ENCODE results near the gene RAB26. TPM values are rescaled to one million over a fixed set of nuclear protein-coding genes. Genes with fewer than 3 reads are reported as not detected.
"Not testable (repeated sequence)": the region's sequence is repeated elsewhere in the genome, so short reads cannot be mapped to it uniquely, and the experiment has no call there.

The RAB26 gene
- total RNA-seq, 2 donors from 2014 or later = 18.2 to 24.5 TPM

GRCh38 chr16:2121325-2121724 lies 27.1 kb upstream of the RAB26 start:
- H3K9ac ChIP-seq (ENCODE audit: low read depth in 2 of 2, low read length in 2 of 2); H3K27ac ChIP-seq; H3K4me3 ChIP-seq; H3K4me1 ChIP-seq; intact Hi-C loops (cut with DNase I); H3K36me3 ChIP-seq; H3K27me3 ChIP-seq; H3K9me3 ChIP-seq; DNase-seq: not testable (repeated sequence)

- H3K9ac ChIP-seq (ENCODE audit: low read depth in 2 of 2, low read length in 2 of 2) = no peak overlapping the region
- H3K27me3 ChIP-seq = no peaks in the 10 kb centered on the region
- H3K4me3 ChIP-seq = no peak overlapping the region
- H3K9me3 ChIP-seq = no peaks in the 10 kb centered on the region
- DNase-seq = no peak
- H3K4me1 ChIP-seq = peaks cover 6% of the 10 kb centered on the region
- no peak overlapping the region for H3K27ac ChIP-seq
- intact Hi-C loops (cut with DNase I) = no loop called here
- no peaks in the 10 kb centered on the region for H3K36me3 ChIP-seq
- no peak for TF ChIP-seq CTCF (IDR thresholded peaks at IDR 0.05)
Measured at GRCh38 chr16:2121853-2122252, 26.6 kb upstream of the RAB26 start.

- H3K27ac ChIP-seq = no peak overlapping the region
- no peaks in the 10 kb centered on the region for H3K36me3 ChIP-seq
- peak overlapping the region in 1 of 2 donors; percentile 66 for H3K9ac ChIP-seq (ENCODE audit: low read depth in 2 of 2, low read length in 2 of 2)
- no peak overlapping the region for H3K4me3 ChIP-seq
- H3K4me1 ChIP-seq = peaks cover 6% of the 10 kb centered on the region
- no peak for DNase-seq
- intact Hi-C loops (cut with DNase I) = no loop called here
- no peak for TF ChIP-seq CTCF (IDR thresholded peaks at IDR 0.05)
- H3K9me3 ChIP-seq = no peaks in the 10 kb centered on the region
- H3K27me3 ChIP-seq = no peaks in the 10 kb centered on the region
Measured at GRCh38 chr16:2122429-2122828, 26.0 kb upstream of the RAB26 start.

GRCh38 chr16:2122934-2123683 lies 25.3 kb upstream of the RAB26 start:
- H3K27me3 ChIP-seq; H3K36me3 ChIP-seq; DNase-seq; H3K4me1 ChIP-seq; H3K9me3 ChIP-seq; intact Hi-C loops (cut with DNase I); H3K4me3 ChIP-seq; H3K9ac ChIP-seq (ENCODE audit: low read depth in 2 of 2, low read length in 2 of 2); H3K27ac ChIP-seq: not testable (repeated sequence)

- H3K4me3 ChIP-seq; H3K9me3 ChIP-seq; H3K27me3 ChIP-seq; DNase-seq; H3K9ac ChIP-seq (ENCODE audit: low read depth in 2 of 2, low read length in 2 of 2); intact Hi-C loops (cut with DNase I); H3K4me1 ChIP-seq; H3K36me3 ChIP-seq: not testable (repeated sequence)
- peak overlapping the region; percentile 81 for H3K27ac ChIP-seq
Measured at GRCh38 chr16:2123706-2124376, 24.6 kb upstream of the RAB26 start.

- intact Hi-C loops (cut with DNase I); H3K9me3 ChIP-seq; DNase-seq; H3K36me3 ChIP-seq; H3K4me1 ChIP-seq; H3K27me3 ChIP-seq: not testable (repeated sequence)
- H3K4me3 ChIP-seq = peak overlapping the region; percentile 11
- H3K27ac ChIP-seq = peak overlapping the region; percentile 81
- H3K9ac ChIP-seq (ENCODE audit: low read depth in 2 of 2, low read length in 2 of 2) = peak overlapping the region in 1 of 2 donors; percentile 43
Measured at GRCh38 chr16:2124377-2124693, 24.1 kb upstream of the RAB26 start.

GRCh38 chr16:2124694-2125444 lies 23.6 kb upstream of the RAB26 start:
- H3K9me3 ChIP-seq; H3K4me1 ChIP-seq; H3K36me3 ChIP-seq; H3K27me3 ChIP-seq; intact Hi-C loops (cut with DNase I): not testable (repeated sequence)
- peak overlapping the region; percentile 34 to 63 for H3K9ac ChIP-seq (ENCODE audit: low read depth in 2 of 2, low read length in 2 of 2)
- H3K27ac ChIP-seq = peak overlapping the region; percentile 81
- peak overlapping the region; percentile 11 for H3K4me3 ChIP-seq
- peak; percentile 47 for DNase-seq

- H3K27me3 ChIP-seq; H3K4me3 ChIP-seq; intact Hi-C loops (cut with DNase I); H3K4me1 ChIP-seq; DNase-seq; H3K9me3 ChIP-seq; H3K36me3 ChIP-seq: not testable (repeated sequence)
- peak overlapping the region; percentile 81 for H3K27ac ChIP-seq
- H3K9ac ChIP-seq (ENCODE audit: low read depth in 2 of 2, low read length in 2 of 2) = peak overlapping the region; percentile 34 to 63
Measured at GRCh38 chr16:2125609-2126008, 22.8 kb upstream of the RAB26 start.

- H3K9me3 ChIP-seq; H3K4me3 ChIP-seq; H3K4me1 ChIP-seq; intact Hi-C loops (cut with DNase I); H3K27me3 ChIP-seq; DNase-seq; H3K36me3 ChIP-seq: not testable (repeated sequence)
- Histone ChIP-seq H3K27ac (peak overlapping the region; percentile 57), H3K9ac (ENCODE audit: low read depth in 2 of 2, low read length in 2 of 2) (peak overlapping the region in 1 of 2 donors; percentile 63)
Measured at GRCh38 chr16:2126161-2126743, 22.2 kb upstream of the RAB26 start.

- H3K9me3 ChIP-seq; DNase-seq; H3K27me3 ChIP-seq; H3K36me3 ChIP-seq; H3K4me3 ChIP-seq; H3K4me1 ChIP-seq; intact Hi-C loops (cut with DNase I): not testable (repeated sequence)
- Histone ChIP-seq H3K27ac (peak overlapping the region; percentile 57), H3K9ac (ENCODE audit: low read depth in 2 of 2, low read length in 2 of 2) (peak overlapping the region in 1 of 2 donors; percentile 12)
Measured at GRCh38 chr16:2126928-2127556, 21.4 kb upstream of the RAB26 start.

Data from colonic mucosa (tissue), 4 donors.